HepG2 (cell line): Measurements from ENCODE around the gene SMYD4. TPM values are rescaled to one million over a fixed set of nuclear protein-coding genes. Genes with fewer than 3 reads are reported as not detected.
A peak's percentile ranks its signal among the peaks of the same experiment; 100 is the strongest.

Experiments
- AKAP8 ChIP-seq: sonication (generic); formaldehyde crosslinking; IDR thresholded peaks from 2 replicates; pipeline ENCODE4 v1.5.1; 2020; ENCODE audit warnings: mild to moderate bottlenecking, missing genetic modification reagents
- CBX2 ChIP-seq, 2 experiments: fragments of 200-600 bp in 1 of 2; sonication (generic); formaldehyde crosslinking in 1 of 2; IDR thresholded peaks; 2 replicates each; pipeline versions ENCODE4 v1.7.0 to v1.8.1; 2018 to 2022; ENCODE audit warnings: low read depth in 2 of 2, low read length in 1 of 2, mild to moderate bottlenecking in 1 of 2, missing genetic modification reagents in 1 of 2
- CHD2 ChIP-seq: IDR thresholded peaks from 2 replicates; pipeline ENCODE4 v1.6.1; 2011; ENCODE audit warnings: low read depth, low read length, improper control_type of control experiment
- EHMT2 ChIP-seq: fragments of 200-600 bp; sonication (generic); IDR thresholded peaks from 2 replicates; pipeline ENCODE4 v1.7.0; 2017; ENCODE audit warnings: antibody characterized with exemption, low read depth, low read length, borderline replicate concordance
- FOXP1 ChIP-seq, 2 experiments: fragments of 450-650 bp in 1 of 2; IDR thresholded peaks; 2 replicates each; pipeline ENCODE4 v1.6.1; 2017 to 2018; ENCODE audit warnings: antibody characterized with exemption in 1 of 2
- HES4 ChIP-seq: sonication (generic); formaldehyde crosslinking; IDR thresholded peaks from 2 replicates; pipeline ENCODE4 v1.9.0; 2021; ENCODE audit warnings: mild to moderate bottlenecking, missing genetic modification reagents, borderline replicate concordance
- HNRNPK ChIP-seq: fragments of 200-400 bp; formaldehyde crosslinking; IDR thresholded peaks from 2 replicates; pipeline ENCODE4 v1.6.1; 2018; ENCODE audit warnings: low read length, low read depth, moderate library complexity, mild to moderate bottlenecking; ENCODE audit not compliant: poor library complexity, severe bottlenecking
- MAFG ChIP-seq: sonication (generic); formaldehyde crosslinking; IDR thresholded peaks from 2 replicates; pipeline ENCODE4 v1.5.1; 2020; ENCODE audit warnings: mild to moderate bottlenecking, missing genetic modification reagents
- SYNCRIP ChIP-seq: fragments of 200-400 bp; formaldehyde crosslinking; IDR thresholded peaks from 2 replicates; pipeline ENCODE4 v1.6.1; 2018; ENCODE audit warnings: mild to moderate bottlenecking, low read depth, low read length; ENCODE audit not compliant: insufficient read depth
- U2AF1 ChIP-seq: fragments of 200-400 bp; formaldehyde crosslinking; optimal IDR thresholded peaks from 2 replicates; pipeline ENCODE3; 2017; ENCODE audit warnings: mild to moderate bottlenecking, low read depth, low read length
- XBP1 ChIP-seq: sonication (generic); formaldehyde crosslinking; IDR thresholded peaks from 2 replicates; pipeline ENCODE4 v1.5.0; 2020; ENCODE audit warnings: missing genetic modification reagents
- ZBTB21 ChIP-seq: sonication (generic); formaldehyde crosslinking; IDR thresholded peaks from 2 replicates; pipeline ENCODE4 v1.4.0; 2020; ENCODE audit warnings: missing genetic modification reagents
- ZFP82 ChIP-seq: sonication (generic); formaldehyde crosslinking; IDR thresholded peaks from 2 replicates; pipeline ENCODE4 v1.5.1; 2020; ENCODE audit warnings: mild to moderate bottlenecking, missing genetic modification reagents, borderline replicate concordance
- ZNF33B ChIP-seq: sonication (generic); formaldehyde crosslinking; IDR thresholded peaks from 2 replicates; pipeline ENCODE4 v1.5.1; 2020; ENCODE audit warnings: mild to moderate bottlenecking, missing genetic modification reagents
- ZNF605 ChIP-seq: sonication (generic); formaldehyde crosslinking; IDR thresholded peaks from 2 replicates; pipeline ENCODE4 v1.8.0; 2022; ENCODE audit warnings: mild to moderate bottlenecking, missing genetic modification reagents
- ZNF878 ChIP-seq: sonication (generic); formaldehyde crosslinking; IDR thresholded peaks from 2 replicates; pipeline ENCODE4 v1.8.1; 2023; ENCODE audit warnings: mild to moderate bottlenecking, missing genetic modification reagents, moderate library complexity
- ZSCAN21 ChIP-seq: sonication (generic); formaldehyde crosslinking; IDR thresholded peaks from 2 replicates; pipeline ENCODE4 v1.8.0; 2022; ENCODE audit warnings: mild to moderate bottlenecking, missing genetic modification reagents, moderate library complexity, borderline replicate concordance
- polyA plus RNA-seq, 8 experiments: library from polyadenylated mRNA; depleted of rRNA in 3 of 8; stranded (reverse) in 7 of 8; unstranded in 1 of 8; fragments of >200 nt; fragmentation: Illumina TruSeq in 4 of 8; extraction: Trizol in 4 of 8; gene quantifications; 2 replicates each; pipeline versions ENCODE4 v1.2.1 to v1.2.3, GENCODE V29; 2011 to 2016; ENCODE audit warnings: low read depth in 4 of 8, missing spikeins in 1 of 8, mixed read lengths in 1 of 8; ENCODE audit not compliant: insufficient read depth in 1 of 8
- total RNA-seq, 5 experiments: library from RNA; depleted of rRNA; stranded (reverse); fragments of >200 nt; fragmentation: Illumina TruSeq; extraction: Trizol; gene quantifications; 2 replicates each; pipeline ENCODE4 v1.2.3, GENCODE V29; 2016; ENCODE audit warnings: low read depth in 1 of 5
- TF ChIP-seq, protein P1 (sequence below): sonication (generic); formaldehyde crosslinking; IDR thresholded peaks from 2 replicates; pipeline ENCODE4 v1.5.1; 2020; ENCODE audit warnings: mild to moderate bottlenecking, missing genetic modification reagents, moderate library complexity
- TF ChIP-seq, protein P2 (sequence below): sonication (generic); formaldehyde crosslinking; IDR thresholded peaks from 2 replicates; pipeline ENCODE4 v1.4.0; 2020; ENCODE audit warnings: missing genetic modification reagents
- TF ChIP-seq, protein P3 (sequence below): fragments of 450-650 bp; IDR thresholded peaks from 2 replicates; pipeline ENCODE4 v1.6.1; 2016

SMYD4 gene
- total and polyA plus RNA-seq, 2 of the 13 experiments (the other 11 are each of a cell fraction or from before 2014, with no cell fraction given), result 7.4 to 11.3 TPM

- TF ChIP-seq, protein P1, sequence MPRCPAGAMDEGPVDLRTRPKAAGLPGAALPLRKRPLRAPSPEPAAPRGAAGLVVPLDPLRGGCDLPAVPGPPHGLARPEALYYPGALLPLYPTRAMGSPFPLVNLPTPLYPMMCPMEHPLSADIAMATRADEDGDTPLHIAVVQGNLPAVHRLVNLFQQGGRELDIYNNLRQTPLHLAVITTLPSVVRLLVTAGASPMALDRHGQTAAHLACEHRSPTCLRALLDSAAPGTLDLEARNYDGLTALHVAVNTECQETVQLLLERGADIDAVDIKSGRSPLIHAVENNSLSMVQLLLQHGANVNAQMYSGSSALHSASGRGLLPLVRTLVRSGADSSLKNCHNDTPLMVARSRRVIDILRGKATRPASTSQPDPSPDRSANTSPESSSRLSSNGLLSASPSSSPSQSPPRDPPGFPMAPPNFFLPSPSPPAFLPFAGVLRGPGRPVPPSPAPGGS (CRISPR knock-in tag), result no peak
- TF ChIP-seq U2AF1 (no peak), ZSCAN21 (CRISPR knock-in tag) (peak; percentile 41; the same call in 1 of the 2 replicates), ZFP82 (CRISPR knock-in tag) (no peak), EHMT2 (0 out of 2 replicates have a peak, but pooled peaks have one; percentile 48), FOXP1 (IDR thresholded peaks at IDR 0.05) (no peak), FOXP1 (CRISPR knock-in tag; IDR thresholded peaks at IDR 0.05) (peak; percentile 75), MAFG (CRISPR knock-in tag) (no peak), HES4 (no peak), ZBTB21 (CRISPR knock-in tag) (no peak), SYNCRIP (no peak), XBP1 (no peak), AKAP8 (CRISPR knock-in tag) (peak; percentile 87), ZNF878 (CRISPR knock-in tag) (no peak), CBX2 (IDR thresholded peaks at IDR 0.05; ENCODE audit: low read depth, low read length) (no peak), CBX2 (CRISPR knock-in tag; IDR thresholded peaks at IDR 0.05; ENCODE audit: low read depth) (no peak), ZNF605 (CRISPR knock-in tag) (peak; percentile 83; the same call in 1 of the 2 replicates), CHD2 (no peak), HNRNPK (no peak), ZNF33B (CRISPR knock-in tag) (no peak)
- TF ChIP-seq, protein P2, sequence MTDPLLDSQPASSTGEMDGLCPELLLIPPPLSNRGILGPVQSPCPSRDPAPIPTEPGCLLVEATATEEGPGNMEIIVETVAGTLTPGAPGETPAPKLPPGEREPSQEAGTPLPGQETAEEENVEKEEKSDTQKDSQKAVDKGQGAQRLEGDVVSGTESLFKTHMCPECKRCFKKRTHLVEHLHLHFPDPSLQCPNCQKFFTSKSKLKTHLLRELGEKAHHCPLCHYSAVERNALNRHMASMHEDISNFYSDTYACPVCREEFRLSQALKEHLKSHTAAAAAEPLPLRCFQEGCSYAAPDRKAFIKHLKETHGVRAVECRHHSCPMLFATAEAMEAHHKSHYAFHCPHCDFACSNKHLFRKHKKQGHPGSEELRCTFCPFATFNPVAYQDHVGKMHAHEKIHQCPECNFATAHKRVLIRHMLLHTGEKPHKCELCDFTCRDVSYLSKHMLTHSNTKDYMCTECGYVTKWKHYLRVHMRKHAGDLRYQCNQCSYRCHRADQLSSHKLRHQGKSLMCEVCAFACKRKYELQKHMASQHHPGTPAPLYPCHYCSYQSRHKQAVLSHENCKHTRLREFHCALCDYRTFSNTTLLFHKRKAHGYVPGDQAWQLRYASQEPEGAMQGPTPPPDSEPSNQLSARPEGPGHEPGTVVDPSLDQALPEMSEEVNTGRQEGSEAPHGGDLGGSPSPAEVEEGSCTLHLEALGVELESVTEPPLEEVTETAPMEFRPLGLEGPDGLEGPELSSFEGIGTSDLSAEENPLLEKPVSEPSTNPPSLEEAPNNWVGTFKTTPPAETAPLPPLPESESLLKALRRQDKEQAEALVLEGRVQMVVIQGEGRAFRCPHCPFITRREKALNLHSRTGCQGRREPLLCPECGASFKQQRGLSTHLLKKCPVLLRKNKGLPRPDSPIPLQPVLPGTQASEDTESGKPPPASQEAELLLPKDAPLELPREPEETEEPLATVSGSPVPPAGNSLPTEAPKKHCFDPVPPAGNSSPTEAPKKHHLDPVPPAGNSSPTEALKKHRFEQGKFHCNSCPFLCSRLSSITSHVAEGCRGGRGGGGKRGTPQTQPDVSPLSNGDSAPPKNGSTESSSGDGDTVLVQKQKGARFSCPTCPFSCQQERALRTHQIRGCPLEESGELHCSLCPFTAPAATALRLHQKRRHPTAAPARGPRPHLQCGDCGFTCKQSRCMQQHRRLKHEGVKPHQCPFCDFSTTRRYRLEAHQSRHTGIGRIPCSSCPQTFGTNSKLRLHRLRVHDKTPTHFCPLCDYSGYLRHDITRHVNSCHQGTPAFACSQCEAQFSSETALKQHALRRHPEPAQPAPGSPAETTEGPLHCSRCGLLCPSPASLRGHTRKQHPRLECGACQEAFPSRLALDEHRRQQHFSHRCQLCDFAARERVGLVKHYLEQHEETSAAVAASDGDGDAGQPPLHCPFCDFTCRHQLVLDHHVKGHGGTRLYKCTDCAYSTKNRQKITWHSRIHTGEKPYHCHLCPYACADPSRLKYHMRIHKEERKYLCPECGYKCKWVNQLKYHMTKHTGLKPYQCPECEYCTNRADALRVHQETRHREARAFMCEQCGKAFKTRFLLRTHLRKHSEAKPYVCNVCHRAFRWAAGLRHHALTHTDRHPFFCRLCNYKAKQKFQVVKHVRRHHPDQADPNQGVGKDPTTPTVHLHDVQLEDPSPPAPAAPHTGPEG, result peak; percentile 88
- TF ChIP-seq, protein P3, sequence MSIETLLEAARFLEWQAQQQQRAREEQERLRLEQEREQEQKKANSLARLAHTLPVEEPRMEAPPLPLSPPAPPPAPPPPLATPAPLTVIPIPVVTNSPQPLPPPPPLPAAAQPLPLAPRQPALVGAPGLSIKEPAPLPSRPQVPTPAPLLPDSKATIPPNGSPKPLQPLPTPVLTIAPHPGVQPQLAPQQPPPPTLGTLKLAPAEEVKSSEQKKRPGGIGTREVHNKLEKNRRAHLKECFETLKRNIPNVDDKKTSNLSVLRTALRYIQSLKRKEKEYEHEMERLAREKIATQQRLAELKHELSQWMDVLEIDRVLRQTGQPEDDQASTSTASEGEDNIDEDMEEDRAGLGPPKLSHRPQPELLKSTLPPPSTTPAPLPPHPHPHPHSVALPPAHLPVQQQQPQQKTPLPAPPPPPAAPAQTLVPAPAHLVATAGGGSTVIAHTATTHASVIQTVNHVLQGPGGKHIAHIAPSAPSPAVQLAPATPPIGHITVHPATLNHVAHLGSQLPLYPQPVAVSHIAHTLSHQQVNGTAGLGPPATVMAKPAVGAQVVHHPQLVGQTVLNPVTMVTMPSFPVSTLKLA, result peak; percentile 94
These were observed 66.5 kb downstream of the SMYD4 start (continued) for GRCh38 chr17:1762901-1763898.
